ENCODE data around the gene SPARCL1.

DNA sequence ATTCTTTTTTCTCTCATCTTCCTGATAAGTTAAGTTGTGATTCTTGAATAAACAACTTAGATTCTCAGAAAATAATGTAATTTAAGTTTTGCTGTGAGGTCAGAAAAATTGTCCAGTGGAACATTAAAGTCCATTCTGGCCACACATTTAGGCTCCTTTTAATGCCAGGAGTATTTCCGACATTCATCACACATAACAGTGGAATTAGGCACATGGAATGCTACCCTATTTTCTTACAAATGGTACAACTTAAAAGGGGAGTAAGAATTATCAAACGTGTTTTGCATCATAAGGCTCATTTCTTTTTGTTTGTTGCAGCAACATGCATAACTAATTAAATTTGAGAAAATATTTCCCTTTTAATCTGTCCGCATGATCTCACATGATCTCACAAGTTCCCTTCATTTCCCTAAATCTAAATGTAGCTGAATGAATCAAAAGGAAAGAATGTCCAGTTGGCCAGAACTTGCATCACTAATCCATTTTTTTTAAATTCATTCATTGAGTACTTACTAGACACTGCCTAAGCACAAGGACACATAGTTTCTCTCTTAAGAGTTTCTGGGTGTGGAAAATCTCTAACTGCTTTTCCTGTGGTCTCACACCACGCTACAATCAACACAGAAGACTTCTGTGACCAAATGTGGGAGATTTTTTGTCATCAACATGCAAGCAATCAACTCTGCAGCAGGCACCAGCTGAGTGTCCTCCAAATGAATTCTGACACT, 22.0 kb downstream of the SPARCL1 start:
- TF ChIP-seq, protein P1, sequence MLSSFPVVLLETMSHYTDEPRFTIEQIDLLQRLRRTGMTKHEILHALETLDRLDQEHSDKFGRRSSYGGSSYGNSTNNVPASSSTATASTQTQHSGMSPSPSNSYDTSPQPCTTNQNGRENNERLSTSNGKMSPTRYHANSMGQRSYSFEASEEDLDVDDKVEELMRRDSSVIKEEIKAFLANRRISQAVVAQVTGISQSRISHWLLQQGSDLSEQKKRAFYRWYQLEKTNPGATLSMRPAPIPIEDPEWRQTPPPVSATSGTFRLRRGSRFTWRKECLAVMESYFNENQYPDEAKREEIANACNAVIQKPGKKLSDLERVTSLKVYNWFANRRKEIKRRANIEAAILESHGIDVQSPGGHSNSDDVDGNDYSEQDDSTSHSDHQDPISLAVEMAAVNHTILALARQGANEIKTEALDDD (IDR thresholded peaks at IDR 0.05) = no peak
- TF ChIP-seq NR1H2 (CRISPR knock-in tag; IDR thresholded peaks at IDR 0.05) (no peak), ZFPM2 (CRISPR knock-in tag; IDR thresholded peaks at IDR 0.05) (no peak), ADNP (tag; IDR thresholded peaks at IDR 0.05) (no peak), EP300 (IDR thresholded peaks at IDR 0.05; ENCODE audit: low read length) (no peak)
- TF ChIP-seq, protein P2, sequence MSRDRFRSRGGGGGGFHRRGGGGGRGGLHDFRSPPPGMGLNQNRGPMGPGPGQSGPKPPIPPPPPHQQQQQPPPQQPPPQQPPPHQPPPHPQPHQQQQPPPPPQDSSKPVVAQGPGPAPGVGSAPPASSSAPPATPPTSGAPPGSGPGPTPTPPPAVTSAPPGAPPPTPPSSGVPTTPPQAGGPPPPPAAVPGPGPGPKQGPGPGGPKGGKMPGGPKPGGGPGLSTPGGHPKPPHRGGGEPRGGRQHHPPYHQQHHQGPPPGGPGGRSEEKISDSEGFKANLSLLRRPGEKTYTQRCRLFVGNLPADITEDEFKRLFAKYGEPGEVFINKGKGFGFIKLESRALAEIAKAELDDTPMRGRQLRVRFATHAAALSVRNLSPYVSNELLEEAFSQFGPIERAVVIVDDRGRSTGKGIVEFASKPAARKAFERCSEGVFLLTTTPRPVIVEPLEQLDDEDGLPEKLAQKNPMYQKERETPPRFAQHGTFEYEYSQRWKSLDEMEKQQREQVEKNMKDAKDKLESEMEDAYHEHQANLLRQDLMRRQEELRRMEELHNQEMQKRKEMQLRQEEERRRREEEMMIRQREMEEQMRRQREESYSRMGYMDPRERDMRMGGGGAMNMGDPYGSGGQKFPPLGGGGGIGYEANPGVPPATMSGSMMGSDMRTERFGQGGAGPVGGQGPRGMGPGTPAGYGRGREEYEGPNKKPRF (IDR thresholded peaks at IDR 0.05; ENCODE audit: low read depth, low read length) = no peak
- TF ChIP-seq, protein P3, sequence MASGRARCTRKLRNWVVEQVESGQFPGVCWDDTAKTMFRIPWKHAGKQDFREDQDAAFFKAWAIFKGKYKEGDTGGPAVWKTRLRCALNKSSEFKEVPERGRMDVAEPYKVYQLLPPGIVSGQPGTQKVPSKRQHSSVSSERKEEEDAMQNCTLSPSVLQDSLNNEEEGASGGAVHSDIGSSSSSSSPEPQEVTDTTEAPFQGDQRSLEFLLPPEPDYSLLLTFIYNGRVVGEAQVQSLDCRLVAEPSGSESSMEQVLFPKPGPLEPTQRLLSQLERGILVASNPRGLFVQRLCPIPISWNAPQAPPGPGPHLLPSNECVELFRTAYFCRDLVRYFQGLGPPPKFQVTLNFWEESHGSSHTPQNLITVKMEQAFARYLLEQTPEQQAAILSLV (tag; IDR thresholded peaks at IDR 0.05) = no peak
- TF ChIP-seq, protein P4, sequence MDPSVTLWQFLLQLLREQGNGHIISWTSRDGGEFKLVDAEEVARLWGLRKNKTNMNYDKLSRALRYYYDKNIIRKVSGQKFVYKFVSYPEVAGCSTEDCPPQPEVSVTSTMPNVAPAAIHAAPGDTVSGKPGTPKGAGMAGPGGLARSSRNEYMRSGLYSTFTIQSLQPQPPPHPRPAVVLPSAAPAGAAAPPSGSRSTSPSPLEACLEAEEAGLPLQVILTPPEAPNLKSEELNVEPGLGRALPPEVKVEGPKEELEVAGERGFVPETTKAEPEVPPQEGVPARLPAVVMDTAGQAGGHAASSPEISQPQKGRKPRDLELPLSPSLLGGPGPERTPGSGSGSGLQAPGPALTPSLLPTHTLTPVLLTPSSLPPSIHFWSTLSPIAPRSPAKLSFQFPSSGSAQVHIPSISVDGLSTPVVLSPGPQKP (CRISPR knock-in tag; IDR thresholded peaks at IDR 0.05) = no peak

Data from K562 (cell line).